NCI-H526 (cell line): ENCODE measurements around the gene PIP4K2C.

Experiments used
- DNase-seq, 2 experiments: peaks; one replicate each; lab custom pipeline; 2025; lab: John Stamatoyannopoulos, UW

Gene PIP4K2C

DNA sequence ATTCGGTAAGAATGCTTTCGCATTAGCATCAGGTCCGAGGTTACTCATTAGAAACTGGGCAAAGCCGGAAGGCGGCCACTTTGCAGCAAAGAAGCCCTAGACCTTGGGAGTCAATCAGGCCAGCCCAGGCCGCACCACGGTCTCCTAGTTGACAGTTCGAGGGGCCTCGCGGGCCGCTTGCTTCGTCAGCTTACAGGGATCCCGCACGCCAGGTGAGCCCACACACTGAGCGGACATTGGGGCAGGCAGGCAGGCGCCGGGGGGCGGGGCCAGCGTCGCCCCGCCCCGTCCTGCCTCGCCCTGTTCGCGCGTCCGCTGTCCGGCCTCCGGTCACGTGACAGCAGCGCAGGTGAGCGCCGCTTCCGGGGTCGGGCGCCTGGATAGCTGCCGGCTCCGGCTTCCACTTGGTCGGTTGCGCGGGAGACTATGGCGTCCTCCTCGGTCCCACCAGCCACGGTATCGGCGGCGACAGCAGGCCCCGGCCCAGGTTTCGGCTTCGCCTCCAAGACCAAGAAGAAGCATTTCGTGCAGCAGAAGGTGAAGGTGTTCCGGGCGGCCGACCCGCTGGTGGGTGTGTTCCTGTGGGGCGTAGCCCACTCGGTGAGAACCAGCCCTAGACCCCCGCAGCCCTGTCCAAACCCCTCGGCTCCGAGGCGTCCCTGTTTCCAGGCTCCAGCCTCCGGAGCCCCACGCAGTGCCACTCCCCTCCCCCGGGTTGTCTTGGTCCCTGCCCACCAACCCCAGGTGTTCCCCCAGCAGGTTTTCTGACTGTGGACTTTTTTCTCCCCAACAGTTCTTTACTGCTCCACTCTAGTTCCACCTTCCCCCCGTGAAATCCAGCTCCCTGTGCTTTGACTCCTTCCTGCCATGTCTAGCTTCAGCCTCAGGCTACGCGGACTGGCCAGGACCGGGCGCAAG, at the start of gene PIP4K2C:
TSS of gene PIP4K2C (plus strand) at position 329 of the 918 bp plus-strand sequence. CDS start at position 427, 98 bp downstream.
- peak; percentile 67 to 92 for DNase-seq

- no peak for DNase-seq
Measured at GRCh38 chr12:57541717-57542116, 49.3 kb upstream of the PIP4K2C start.

GRCh38 chr12:57543581-57543980, 47.4 kb upstream of the PIP4K2C start:
- DNase-seq = no peak

DNA sequence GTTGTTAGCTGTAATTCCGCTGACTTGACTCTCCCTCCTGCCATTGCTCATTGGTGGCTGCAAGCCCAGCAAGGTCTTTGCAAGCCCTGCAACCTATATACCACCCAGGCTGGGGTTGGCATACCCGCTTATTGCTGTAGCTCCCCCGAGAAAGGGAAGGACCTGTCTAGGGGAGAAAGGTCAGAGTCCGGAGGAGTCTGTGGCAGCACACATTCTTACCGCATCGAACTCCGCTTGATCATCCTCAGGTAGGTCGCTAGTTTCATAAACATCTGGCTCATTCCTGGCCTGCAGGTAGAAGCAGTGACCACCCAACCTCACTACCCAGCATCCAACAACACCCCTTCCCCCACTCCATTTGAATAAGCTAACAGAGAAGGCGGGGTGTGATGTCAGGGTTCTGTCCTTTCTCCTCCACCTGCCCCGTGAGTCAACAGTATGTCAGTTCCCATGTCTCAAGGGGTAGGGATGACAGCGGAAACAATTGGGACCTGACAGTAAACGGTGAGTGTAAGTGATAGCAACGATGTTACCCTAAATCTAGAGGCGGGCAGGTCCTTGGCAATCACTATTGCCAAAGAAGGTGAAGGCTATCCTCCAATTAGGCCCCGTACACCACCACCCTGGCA, 45.1 kb upstream of the PIP4K2C start:
- DNase-seq = peak; percentile 80 to 87

DNA sequence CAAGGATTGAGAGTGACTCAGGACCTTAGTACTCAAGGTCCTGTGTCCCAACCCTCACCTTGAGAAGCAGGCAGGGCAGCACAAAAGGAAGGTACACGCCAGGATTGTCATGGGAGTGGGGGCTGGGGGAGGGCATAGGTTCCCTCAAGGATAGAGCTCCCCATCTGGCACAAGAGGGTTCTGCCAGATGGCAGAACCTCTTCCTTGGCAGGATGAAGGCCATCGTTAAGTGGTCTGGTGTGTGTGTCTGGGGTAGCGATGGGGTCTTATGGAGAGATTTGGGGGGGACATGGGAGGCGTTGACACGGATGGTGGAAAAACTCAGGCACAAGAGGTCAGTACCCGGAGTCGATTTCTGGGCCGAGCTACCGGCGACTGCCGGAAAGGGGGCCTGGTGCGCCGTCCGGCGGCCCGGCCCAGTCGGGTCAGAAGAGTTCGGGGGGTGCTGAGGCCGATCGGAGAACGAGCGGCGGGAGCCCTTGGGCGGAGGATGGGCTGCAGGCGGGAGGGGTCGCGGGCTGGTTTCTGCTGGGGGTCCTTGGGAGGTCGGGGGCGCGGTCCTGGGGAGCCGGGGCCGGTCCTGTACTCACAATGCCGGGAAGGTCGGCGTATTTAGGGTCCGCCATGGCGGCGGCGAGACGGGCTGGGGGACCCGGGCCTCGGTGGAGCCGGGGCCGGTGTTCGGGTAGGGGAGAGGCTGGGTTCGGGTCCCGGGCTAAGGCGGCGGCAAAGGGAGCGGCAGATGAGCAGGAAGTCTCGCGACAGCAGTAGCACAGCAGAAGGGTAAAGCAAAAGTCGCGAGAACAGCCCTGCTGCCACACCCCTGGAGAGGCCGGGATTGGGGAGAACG, 44.3 kb upstream of the PIP4K2C start, which contains the start of gene DCTN2:
TSS of gene DCTN2 (minus strand) at position 755 of the 850 bp plus-strand sequence. CDS start at position 626, 129 bp downstream.
- peak; percentile 96 to 98 for DNase-seq

- no peak for DNase-seq
Measured at GRCh38 chr12:57547288-57548012, 43.5 kb upstream of the PIP4K2C start.

DNA sequence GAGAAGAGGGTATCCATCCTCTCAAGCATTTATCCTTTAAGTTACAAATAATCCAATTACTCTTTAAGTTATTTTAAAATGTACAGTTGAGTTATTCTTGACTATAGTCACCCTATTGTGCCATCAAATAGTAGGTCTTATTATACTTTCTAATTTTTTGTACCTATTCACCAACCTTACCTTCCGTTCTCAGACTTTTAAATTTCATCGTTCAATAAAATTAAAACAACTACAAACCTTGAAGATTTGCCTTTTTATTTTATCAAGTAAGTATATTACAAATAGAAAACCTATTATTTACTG, 43.0 kb upstream of the PIP4K2C start:
- DNase-seq = no peak

GRCh38 chr12:57548488-57548887, 42.5 kb upstream of the PIP4K2C start:
- DNase-seq = no peak

DNA sequence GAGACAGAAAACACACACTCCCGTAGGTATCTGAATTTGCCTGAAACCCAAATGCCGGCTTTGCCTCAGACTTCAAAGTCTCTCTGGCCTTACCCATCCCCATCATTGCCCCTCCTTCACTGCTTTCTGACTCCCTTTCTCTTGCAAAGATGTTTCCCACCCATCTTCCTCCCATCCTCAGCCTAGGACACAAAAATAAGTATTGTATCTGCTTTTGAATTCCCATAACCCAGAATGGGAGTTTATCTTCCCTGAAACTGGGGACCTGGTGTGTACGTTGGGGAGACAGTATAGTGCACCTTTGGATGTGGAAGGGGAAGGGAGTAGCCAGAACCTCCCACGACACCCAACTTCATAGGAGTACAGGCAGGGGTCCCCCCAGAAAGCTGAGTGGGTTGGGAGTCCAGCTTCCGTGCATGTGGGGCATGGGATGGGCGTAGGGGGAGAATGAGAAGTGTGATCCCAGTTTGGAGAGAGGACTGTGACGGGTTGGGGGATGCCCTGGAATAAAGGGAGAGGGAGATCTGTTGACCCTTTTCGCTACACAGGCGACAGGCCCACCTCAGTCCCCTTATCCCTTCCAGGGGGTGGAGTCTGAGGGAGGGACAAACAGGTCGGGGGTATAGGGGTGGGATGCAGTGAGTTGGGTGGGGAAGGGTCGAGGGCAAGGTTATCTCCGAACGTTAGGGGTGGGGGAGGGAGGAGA, 41.6 kb upstream of the PIP4K2C start:
- no peak for DNase-seq

DNA sequence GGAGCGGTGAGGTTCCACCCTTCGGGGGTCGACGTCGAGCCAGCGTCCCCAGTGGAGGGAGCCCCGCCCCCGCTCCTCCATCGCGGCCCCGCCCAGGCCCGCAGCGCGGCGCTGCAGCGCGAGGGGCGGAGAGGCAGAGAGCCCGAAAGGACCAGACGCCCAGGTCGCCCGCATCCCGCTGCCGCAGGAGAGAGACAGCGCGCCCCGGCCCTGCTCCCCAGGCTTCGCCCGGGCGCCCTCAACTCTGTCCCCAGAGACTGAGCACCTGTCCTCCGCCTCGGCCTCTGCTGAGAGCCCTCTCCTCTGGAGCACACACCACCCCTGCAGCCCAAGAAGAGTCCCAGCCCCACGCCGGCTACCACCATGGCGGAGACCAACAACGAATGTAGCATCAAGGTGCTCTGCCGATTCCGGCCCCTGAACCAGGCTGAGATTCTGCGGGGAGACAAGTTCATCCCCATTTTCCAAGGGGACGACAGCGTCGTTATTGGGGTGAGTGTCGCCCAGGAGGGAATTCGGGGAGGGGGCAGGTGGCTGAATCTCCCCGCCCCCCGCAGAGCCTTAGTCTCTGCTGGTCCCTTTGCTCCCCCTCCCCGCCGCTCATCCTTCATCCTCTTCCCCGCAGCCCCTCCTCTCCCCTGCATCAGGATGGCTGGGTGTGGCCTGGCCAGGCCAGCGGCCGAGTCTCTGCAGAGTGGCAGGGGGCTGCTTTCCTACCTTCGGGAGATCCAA, 40.9 kb upstream of the PIP4K2C start, which contains the start of gene KIF5A:
TSS of gene KIF5A (plus strand) at position 136 of the 732 bp plus-strand sequence. CDS start at position 364, 228 bp downstream.
- DNase-seq = peak; percentile 25 to 78

DNA sequence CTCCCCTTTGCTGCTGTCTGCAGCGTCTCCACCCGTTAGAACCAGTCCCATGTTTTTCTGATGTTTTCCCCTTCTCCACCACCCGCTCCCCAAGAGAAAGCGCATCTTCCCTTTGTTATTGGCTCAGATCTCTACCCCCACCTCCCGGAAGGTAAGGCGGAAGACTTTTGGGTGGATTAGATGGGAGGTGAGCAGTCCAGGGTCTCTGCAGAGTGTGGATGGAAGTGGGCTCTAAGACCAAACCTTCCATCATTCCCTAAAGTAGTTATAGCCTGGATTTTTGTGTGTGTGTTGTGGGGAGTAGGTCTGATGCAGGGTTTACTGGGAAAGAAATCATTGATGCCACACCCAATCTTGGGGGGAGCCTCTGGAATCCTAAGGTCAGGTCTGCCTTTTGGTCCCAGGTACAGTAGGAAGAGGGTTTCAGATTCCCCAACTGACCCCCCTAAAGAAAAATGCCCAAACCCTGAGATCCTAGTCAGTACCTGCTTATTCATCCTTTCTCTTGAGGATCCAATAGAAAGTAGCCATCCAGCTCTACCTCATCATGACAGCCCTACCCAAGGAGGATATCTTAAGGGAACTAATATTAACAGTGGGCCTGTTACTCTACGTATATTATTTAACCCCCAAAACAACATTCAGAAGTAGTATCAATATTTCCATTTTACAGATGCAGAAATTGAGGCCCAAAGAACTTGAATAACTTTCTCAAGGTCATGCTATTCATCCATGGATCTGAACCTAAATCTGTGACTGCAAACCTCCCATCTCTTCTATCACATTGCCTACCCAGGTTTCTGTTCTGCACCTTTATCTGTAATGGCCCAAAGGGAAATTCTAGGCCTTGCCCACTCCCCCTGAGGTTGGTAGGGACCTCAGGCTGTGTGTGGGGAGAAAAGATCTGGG, 40.1 kb upstream of the PIP4K2C start:
- no peak for DNase-seq

GRCh38 chr12:57551637-57552305, 39.2 kb upstream of the PIP4K2C start:
- no peak for DNase-seq

- DNase-seq = no peak
Measured at GRCh38 chr12:57552306-57552651, 38.7 kb upstream of the PIP4K2C start.

DNA sequence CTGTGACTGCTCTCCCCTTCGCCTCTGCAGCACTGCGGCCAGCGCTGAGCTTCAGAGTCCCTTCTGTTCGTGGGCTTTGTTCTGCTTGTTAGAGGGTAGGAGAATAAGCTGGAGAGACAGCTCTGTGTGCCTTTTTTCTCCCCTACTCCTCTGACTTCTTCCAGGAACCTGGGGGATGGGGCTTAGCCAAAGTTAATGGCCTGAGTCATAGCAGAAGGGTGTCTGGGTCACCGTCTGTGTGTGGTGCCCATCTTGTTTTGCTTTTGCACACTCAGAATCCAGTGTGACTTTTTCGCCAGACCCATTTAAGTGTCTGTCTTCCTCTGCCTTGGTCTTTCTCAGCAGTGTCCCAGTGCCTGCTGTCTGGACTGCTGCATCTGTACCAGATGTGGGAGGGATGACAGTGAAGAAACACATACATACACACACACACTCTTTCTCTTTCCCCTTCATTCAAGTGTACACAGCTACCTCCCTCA, 38.1 kb upstream of the PIP4K2C start:
- DNase-seq = peak in 1 of 2 experiments; percentile 24

GRCh38 chr12:57553343-57554202, 37.4 kb upstream of the PIP4K2C start:
- peak; percentile 75 to 79 for DNase-seq

DNA sequence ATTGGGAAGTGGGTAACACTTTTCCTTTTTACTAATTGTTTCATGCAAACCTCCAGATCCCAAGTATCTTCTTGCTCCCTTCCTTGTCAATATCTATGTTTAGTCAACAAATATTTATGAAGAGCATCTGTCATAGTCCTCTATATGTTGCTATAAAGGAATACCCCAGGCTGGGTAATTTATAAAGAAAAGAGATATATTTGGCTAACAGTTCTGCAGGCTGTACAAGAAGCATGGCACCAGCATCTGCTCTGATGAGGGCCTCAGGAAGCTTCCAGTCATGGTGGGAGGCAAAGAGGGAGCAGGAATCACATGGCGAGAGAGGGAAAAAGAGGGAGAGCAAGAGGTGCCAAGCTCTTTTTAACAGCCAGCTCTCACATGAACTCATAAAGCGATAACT, 36.5 kb upstream of the PIP4K2C start:
- no peak for DNase-seq

- DNase-seq = no peak
Measured at GRCh38 chr12:57554897-57555296, 36.1 kb upstream of the PIP4K2C start.
